ENCODE measurements around the gene PDCD2.
A peak's percentile ranks its signal among the peaks of the same experiment; 100 is the strongest.

DNA sequence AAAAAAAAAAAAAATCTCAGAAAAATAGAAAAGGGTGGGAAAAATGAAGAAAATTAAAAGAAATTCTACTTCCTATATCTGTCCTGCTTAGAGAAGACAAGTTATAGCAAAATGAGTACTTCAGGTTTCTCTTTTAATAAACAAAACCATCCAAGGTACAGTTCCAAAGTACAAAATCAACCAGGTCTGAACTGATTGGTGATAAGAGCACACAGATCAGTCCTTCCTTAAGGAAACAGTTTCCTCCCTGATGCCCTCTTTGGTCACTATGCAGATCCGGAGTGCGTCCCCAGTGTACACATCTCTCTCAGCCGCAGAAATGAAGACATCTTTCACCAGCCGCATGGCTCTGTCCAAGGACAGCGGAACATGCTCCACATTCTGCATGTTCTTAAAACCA lies 49.4 kb downstream of the PDCD2 start:
- TF ChIP-seq, protein P1, sequence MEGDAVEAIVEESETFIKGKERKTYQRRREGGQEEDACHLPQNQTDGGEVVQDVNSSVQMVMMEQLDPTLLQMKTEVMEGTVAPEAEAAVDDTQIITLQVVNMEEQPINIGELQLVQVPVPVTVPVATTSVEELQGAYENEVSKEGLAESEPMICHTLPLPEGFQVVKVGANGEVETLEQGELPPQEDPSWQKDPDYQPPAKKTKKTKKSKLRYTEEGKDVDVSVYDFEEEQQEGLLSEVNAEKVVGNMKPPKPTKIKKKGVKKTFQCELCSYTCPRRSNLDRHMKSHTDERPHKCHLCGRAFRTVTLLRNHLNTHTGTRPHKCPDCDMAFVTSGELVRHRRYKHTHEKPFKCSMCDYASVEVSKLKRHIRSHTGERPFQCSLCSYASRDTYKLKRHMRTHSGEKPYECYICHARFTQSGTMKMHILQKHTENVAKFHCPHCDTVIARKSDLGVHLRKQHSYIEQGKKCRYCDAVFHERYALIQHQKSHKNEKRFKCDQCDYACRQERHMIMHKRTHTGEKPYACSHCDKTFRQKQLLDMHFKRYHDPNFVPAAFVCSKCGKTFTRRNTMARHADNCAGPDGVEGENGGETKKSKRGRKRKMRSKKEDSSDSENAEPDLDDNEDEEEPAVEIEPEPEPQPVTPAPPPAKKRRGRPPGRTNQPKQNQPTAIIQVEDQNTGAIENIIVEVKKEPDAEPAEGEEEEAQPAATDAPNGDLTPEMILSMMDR (IDR thresholded peaks at IDR 0.05; ENCODE audit: low read depth, low read length, missing input control) = no peak
- TF ChIP-seq EGR1 (IDR thresholded peaks at IDR 0.05; ENCODE audit: low read depth in 2 of 2) (no peak), TAF1 (conservative IDR thresholded peaks at IDR 0.05) (no peak), SP1 (IDR thresholded peaks at IDR 0.05) (no peak), JUND (IDR thresholded peaks at IDR 0.05) (no peak), GABPA (IDR thresholded peaks at IDR 0.05 in 1 of 2, conservative IDR thresholded peaks at IDR 0.05 in 1 of 2) (no peak), YY1 (IDR thresholded peaks at IDR 0.05) (no peak), HNF4A (conservative IDR thresholded peaks at IDR 0.05) (peak; percentile 20 to 50), RAD21 (IDR thresholded peaks at IDR 0.05) (no peak)
- TF ChIP-seq, protein P2, sequence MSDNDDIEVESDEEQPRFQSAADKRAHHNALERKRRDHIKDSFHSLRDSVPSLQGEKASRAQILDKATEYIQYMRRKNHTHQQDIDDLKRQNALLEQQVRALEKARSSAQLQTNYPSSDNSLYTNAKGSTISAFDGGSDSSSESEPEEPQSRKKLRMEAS (IDR thresholded peaks at IDR 0.05) = no peak
- TF ChIP-seq, protein P3, sequence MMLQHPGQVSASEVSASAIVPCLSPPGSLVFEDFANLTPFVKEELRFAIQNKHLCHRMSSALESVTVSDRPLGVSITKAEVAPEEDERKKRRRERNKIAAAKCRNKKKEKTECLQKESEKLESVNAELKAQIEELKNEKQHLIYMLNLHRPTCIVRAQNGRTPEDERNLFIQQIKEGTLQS (IDR thresholded peaks at IDR 0.05) = no peak
- TF ChIP-seq, protein P4, sequence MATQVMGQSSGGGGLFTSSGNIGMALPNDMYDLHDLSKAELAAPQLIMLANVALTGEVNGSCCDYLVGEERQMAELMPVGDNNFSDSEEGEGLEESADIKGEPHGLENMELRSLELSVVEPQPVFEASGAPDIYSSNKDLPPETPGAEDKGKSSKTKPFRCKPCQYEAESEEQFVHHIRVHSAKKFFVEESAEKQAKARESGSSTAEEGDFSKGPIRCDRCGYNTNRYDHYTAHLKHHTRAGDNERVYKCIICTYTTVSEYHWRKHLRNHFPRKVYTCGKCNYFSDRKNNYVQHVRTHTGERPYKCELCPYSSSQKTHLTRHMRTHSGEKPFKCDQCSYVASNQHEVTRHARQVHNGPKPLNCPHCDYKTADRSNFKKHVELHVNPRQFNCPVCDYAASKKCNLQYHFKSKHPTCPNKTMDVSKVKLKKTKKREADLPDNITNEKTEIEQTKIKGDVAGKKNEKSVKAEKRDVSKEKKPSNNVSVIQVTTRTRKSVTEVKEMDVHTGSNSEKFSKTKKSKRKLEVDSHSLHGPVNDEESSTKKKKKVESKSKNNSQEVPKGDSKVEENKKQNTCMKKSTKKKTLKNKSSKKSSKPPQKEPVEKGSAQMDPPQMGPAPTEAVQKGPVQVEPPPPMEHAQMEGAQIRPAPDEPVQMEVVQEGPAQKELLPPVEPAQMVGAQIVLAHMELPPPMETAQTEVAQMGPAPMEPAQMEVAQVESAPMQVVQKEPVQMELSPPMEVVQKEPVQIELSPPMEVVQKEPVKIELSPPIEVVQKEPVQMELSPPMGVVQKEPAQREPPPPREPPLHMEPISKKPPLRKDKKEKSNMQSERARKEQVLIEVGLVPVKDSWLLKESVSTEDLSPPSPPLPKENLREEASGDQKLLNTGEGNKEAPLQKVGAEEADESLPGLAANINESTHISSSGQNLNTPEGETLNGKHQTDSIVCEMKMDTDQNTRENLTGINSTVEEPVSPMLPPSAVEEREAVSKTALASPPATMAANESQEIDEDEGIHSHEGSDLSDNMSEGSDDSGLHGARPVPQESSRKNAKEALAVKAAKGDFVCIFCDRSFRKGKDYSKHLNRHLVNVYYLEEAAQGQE (IDR thresholded peaks at IDR 0.05) = no peak
- TF ChIP-seq, protein P5, sequence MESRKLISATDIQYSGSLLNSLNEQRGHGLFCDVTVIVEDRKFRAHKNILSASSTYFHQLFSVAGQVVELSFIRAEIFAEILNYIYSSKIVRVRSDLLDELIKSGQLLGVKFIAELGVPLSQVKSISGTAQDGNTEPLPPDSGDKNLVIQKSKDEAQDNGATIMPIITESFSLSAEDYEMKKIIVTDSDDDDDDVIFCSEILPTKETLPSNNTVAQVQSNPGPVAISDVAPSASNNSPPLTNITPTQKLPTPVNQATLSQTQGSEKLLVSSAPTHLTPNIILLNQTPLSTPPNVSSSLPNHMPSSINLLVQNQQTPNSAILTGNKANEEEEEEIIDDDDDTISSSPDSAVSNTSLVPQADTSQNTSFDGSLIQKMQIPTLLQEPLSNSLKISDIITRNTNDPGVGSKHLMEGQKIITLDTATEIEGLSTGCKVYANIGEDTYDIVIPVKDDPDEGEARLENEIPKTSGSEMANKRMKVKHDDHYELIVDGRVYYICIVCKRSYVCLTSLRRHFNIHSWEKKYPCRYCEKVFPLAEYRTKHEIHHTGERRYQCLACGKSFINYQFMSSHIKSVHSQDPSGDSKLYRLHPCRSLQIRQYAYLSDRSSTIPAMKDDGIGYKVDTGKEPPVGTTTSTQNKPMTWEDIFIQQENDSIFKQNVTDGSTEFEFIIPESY (IDR thresholded peaks at IDR 0.05) = no peak
